ENCODE measurements around the gene COX6A2.

COX6A2 gene

DNA sequence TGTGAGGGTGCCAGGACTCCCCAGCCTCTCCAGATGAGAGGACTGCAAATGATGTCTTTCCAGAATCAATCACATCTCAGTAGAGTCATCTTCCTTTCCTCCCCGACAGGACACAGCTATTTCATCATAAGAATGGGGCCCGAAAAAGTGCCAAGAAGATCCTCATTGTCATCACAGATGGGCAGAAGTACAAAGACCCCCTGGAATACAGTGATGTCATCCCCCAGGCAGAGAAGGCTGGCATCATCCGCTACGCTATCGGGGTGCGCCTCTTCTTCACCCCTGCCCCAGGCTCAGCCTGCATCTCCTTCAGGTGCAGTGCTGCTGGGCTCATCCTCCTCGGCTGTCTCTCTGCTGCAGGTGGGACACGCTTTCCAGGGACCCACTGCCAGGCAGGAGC, 20.8 kb downstream of the COX6A2 start:
- no peak for DNase-seq

- DNase-seq, result no peak
These were observed 23.7 kb downstream of the COX6A2 start for GRCh38 chr16:31404353-31405064.

DNA sequence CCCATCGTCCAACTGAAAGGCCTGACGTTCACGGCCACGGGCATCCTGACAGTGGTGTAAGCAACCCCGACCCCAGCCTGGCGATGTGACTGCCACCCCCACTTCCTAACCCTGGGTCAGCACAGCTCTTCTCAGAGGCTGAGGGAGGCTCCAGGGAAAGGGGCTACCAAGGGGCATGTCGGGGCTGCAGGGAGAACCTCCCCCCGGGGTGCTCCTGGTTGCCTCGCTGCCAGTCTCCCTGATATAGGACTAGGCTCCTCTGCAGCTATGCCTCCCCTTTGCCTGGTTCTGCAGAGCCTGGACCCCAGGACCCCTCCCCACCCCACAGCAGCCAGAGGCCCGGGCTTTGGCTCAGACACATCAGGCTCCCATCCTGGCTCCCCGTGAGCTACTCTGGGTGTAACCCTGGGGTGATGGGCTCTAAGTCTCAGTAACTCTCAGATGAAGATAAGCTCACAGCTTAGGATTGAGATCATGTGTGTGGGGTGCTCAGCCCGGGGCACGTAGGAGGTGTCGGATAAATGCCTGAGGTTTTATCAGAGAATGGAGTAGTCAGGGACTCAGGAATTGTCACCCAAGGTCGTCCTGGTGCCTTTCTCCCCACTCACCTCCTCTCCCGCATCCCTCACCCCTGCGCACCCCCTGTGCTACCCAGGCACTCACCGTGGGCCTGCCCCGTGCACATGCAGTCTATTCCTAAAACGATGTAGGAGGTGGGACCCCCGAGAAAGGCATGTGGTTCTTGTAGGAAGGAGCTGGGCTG, 24.4 kb downstream of the COX6A2 start:
- DNase-seq, result no peak

DNA sequence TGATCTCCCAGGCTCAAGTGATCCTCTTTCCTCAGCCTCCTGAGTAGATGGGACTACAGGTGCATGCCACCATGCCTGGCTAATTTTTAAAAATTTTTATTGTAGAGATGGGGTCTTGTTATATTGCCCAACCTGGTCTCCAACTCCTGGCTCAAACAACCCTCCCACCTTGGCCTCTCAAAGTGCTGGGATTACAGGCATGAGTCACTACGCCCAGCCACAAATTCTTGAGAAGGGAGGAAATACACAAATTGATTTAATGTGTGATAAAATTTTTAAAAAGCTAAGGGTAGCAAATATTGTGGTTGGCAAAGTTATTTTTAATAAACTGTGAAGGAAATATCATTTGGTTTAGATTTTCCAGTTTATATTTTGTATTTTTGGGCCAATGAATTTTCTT, 25.5 kb downstream of the COX6A2 start:
- no peak for DNase-seq

GRCh38 chr16:31401436-31401835, 26.7 kb downstream of the COX6A2 start:
- no peak for DNase-seq

GRCh38 chr16:31400191-31400590, 28.0 kb downstream of the COX6A2 start:
- no peak for DNase-seq

DNA sequence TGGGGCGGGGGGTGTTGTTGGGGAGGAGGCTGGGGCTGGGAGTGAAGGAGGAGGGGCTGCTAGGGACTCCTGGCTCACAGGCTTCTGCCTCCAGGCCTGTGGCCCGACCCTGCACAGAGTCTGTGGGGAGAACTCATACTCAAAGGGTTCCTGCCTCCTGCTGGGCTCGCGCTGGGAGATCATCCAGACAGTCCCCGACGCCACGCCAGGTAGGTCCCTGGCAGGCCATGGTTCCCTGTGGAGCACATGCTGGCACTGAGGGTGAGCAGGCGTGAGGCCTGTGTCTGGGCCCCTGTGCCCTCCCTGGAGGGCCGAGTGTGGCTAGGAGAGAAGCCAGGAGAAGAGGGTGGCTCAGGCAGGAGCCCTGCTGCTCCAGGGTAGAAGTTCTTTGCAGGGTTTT, 30.5 kb downstream of the COX6A2 start:
- no peak for DNase-seq

- no peak for DNase-seq
These were observed 31.0 kb downstream of the COX6A2 start for GRCh38 chr16:31397096-31397660.

- no peak for DNase-seq
These were observed 32.5 kb downstream of the COX6A2 start for GRCh38 chr16:31395647-31396046.

- DNase-seq, result no peak
These were observed 35.1 kb downstream of the COX6A2 start, which contains the start of gene ITGAD for GRCh38 chr16:31393056-31393455. ITGAD (plus strand) TSS chr16:31393335; CDS start chr16:31393361, 26 bp downstream.

GRCh38 chr16:31390504-31391041, 37.6 kb downstream of the COX6A2 start:
- no peak for DNase-seq

DNA sequence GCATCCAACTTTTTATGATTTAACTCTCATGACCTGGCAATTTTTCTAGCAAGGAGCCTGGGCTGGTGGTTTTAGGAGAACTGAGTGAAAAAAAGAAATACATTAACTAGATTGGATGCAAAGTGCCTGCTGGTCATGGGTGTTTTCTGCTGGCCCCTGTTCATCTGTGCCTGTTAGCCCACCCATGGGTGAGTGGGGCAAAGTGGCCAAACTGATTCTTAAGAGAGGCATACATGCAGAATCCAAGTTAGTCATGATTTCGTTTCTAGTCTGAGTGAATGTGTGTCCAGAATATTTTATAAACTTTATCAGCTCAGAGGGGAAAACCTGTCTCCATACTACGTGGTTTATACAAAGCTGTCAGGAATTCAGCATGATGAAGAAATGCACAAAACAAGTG, 39.6 kb downstream of the COX6A2 start:
- no peak for DNase-seq

- DNase-seq, result no peak
These were observed 41.8 kb downstream of the COX6A2 start for GRCh38 chr16:31386157-31386984.

DNA sequence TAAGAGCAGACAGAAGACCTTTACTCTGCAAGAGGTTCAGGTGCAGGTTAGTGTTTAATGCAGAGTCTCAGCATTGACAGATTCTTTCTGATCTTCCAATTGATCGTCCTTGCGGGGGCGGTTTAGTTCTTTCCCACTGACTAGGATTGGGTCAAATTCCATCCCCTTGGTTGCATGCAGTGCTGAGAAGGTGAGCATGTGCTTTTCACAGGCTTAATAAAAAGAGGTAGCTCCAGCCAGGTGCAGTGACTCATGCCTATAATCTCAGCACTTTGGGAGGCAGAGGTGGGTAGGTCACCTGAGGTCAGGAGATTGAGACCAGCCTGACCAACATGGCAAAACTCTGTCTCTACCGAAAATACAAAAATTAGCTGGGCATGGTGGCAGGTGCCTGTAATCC, 42.5 kb downstream of the COX6A2 start:
- DNase-seq, result no peak

DNA sequence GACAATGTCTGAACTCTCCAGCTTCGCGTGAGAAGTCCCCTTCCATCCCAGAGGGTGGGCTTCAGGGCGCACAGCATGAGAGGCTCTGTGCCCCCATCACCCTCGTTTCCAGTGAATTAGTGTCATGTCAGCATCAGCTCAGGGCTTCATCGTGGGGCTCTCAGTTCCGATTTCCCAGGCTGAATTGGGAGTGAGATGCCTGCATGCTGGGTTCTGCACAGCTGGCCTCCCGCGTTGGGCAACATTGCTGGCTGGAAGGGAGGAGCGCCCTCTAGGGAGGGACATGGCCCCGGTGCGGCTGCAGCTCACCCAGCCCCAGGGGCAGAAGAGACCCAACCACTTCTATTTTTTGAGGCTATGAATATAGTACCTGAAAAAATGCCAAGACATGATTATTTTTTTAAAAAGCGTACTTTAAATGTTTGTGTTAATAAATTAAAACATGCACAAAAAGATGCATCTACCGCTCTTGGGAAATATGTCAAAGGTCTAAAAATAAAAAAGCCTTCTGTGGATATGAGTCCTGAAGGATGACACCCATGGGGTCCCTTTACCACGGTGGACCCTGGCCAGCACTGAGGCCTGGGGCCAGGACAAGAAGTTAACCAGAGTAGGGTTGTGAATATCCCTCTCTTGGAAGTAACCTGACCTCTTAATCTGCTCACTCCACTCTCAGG, 45.5 kb downstream of the COX6A2 start:
- DNase-seq, result peak; percentile 4

- DNase-seq, result no peak
These were observed 48.0 kb downstream of the COX6A2 start for GRCh38 chr16:31380201-31380600.

All from NCI-H1694 treated with DMSO at 0.1 percent for 48 hours (cell line).